B cell (primary cell): Measurements from ENCODE around the gene WDR90.

Source experiments
- CTCF ChIP-seq: fragments of 200-600 bp; IDR thresholded peaks from one replicate; pipeline ENCODE4 v1.8.0; 2022; ENCODE audit warnings: antibody characterized with exemption, mild to moderate bottlenecking
- EZH2 ChIP-seq: IDR thresholded peaks from 2 replicates; pipeline ENCODE4 v1.6.1; 2012; ENCODE audit warnings: borderline replicate concordance, low read depth, mild to moderate bottlenecking, moderate library complexity, low read length; ENCODE audit not compliant: insufficient read depth, poor library complexity, severe bottlenecking

- TF ChIP-seq CTCF: no peak
- TF ChIP-seq EZH2: no peak
Observed at GRCh38 chr16:714079-714478, 64.9 kb downstream of the WDR90 start.
